IPS-20b (cell line): ENCODE data around the gene ARMC2.
A peak's percentile ranks its signal among the peaks of the same experiment; 100 is the strongest.

Experiments
- H3K27ac ChIP-seq: one replicate; pipeline ENCODE4 v1.5.1; 2013; ENCODE audit warnings: low read length
- H3K27me3 ChIP-seq: 2 replicates; pipeline ENCODE4 v1.6.1; 2013; ENCODE audit warnings: mild to moderate bottlenecking, low read length, inconsistent platforms; ENCODE audit not compliant: insufficient read depth
- H3K36me3 ChIP-seq: 2 replicates; pipeline ENCODE4 v1.6.1; 2013; ENCODE audit warnings: low read depth, mild to moderate bottlenecking, inconsistent platforms, low read length, moderate library complexity; ENCODE audit not compliant: insufficient read depth
- H3K4me1 ChIP-seq: 2 replicates; pipeline ENCODE4 v1.6.1; 2013; ENCODE audit warnings: mild to moderate bottlenecking, control low read depth, inconsistent platforms, low read length, moderate library complexity; ENCODE audit not compliant: insufficient read depth
- H3K4me3 ChIP-seq: 2 replicates; pipeline ENCODE4 v1.5.1; 2013; ENCODE audit warnings: mild to moderate bottlenecking, low read length, inconsistent platforms
- H3K9ac ChIP-seq: 2 replicates; pipeline ENCODE4 v1.6.1; 2013; ENCODE audit warnings: low read depth, mild to moderate bottlenecking, inconsistent platforms, low read length, moderate library complexity
- H3K9me3 ChIP-seq: 2 replicates; pipeline ENCODE4 v1.6.1; 2013; ENCODE audit warnings: mild to moderate bottlenecking, low read depth, low read length, inconsistent platforms; ENCODE audit not compliant: insufficient read depth

ARMC2 gene

DNA sequence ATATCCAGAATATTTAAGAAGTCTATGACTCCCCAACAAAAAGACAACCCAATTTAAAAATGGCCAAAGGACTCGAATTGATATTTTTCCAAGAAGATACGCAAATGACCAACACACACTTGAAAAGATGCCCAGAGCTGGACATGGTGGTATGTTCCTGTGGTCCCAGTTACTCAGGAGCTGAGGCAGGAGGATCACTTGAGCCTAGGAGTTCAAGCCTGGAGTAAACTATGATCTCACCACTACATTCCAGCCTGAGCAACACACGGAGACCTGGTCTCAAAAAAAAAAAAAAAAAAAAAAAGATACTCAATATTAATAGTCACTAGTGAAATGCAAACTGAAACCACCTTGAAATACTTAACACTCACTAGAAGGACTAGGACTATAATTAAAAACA lies 12.2 kb upstream of the ARMC2 start:
- Histone ChIP-seq H3K4me1 (peaks cover 9% of the 10 kb centered on the region; the same call in 1 of the 2 replicates), H3K27ac (no peak overlapping the region), H3K9me3 (no peaks in the 10 kb centered on the region), H3K9ac (no peak overlapping the region), H3K36me3 (no peaks in the 10 kb centered on the region), H3K27me3 (peaks cover 21% of the 10 kb centered on the region), H3K4me3 (no peak overlapping the region)

DNA sequence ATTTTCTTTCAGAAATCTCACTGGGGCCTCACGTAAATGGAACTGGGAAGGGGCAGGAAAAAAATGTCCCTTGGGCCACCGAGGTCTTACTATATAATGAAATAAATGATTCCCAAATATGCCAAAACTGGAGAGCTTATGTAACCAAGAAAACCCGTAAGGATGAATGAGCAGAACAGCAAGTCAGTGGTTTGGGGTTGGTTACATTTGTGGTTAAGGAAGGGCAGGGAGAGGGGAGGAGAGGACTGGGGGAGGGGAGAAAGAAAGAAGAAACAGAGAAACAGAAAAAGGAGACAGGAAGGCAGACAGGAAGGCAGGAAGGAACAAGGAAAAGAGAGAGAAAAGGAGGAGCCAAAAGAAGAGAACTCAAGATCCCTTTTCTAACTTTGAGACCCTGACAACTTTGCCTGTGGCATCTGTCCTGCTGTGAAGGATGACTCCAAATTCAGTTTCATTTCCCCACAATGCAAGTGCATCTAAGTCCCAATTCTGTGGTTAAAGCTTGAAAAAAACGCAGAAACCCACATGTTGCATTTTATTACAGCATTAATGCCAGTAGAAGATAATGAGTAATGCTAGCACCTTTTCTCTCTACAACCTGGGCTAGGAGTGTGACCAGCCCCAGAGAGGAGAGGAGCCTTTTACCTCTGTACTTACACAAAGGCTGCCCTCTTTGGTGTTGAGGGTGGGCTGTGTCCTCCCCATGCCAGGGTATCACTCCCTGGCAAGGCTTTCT lies 10.8 kb upstream of the ARMC2 start:
- H3K36me3 ChIP-seq = no peaks in the 10 kb centered on the region
- no peak overlapping the region for H3K27ac ChIP-seq
- peak overlapping the region; percentile 52; the same call in 1 of the 2 replicates for H3K9ac ChIP-seq
- H3K9me3 ChIP-seq = no peaks in the 10 kb centered on the region
- peak overlapping the region; percentile 67; the same call in 1 of the 2 replicates for H3K4me3 ChIP-seq
- peaks cover 9% of the 10 kb centered on the region; the same call in 1 of the 2 replicates for H3K4me1 ChIP-seq
- H3K27me3 ChIP-seq = peaks cover 21% of the 10 kb centered on the region

GRCh38 chr6:108838101-108838717 lies 10.0 kb upstream of the ARMC2 start:
- Histone ChIP-seq H3K36me3 (no peaks in the 10 kb centered on the region), H3K27me3 (peaks cover 21% of the 10 kb centered on the region), H3K9me3 (no peaks in the 10 kb centered on the region), H3K9ac (peak overlapping the region; percentile 52; the same call in 1 of the 2 replicates), H3K4me3 (peak overlapping the region; percentile 67), H3K4me1 (peaks cover 9% of the 10 kb centered on the region; the same call in 1 of the 2 replicates), H3K27ac (no peak overlapping the region)

DNA sequence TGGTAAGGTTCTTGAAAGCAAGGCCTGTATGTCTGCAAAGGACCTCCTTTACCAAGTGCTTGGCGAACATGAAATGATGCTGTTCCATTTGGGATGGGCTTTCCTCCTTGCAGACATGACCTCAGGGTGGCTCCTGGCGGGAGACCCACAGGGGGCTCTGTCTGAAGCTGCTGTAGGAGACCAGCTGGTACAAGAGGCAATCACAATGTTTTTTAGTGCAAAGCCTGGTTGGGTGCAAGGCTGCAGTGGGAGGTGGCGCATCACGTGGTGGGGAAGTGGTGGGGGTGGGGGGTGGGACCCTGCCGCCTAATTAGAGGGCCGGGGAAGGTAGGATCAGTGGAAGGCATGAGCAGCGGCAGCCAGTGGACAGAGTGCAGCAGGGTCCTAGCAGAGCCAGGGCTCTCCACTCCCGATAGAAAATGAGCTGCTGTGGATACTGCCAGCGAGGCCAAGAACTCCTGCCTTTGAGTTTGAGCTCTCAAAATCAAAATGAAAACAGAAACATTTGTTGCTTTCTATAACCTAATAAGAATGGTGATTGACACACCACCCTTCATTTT lies 9.1 kb upstream of the ARMC2 start:
- Histone ChIP-seq H3K27me3 (peaks cover 21% of the 10 kb centered on the region), H3K27ac (no peak overlapping the region), H3K4me3 (peak overlapping the region; percentile 67), H3K36me3 (no peaks in the 10 kb centered on the region), H3K4me1 (peaks cover 9% of the 10 kb centered on the region; the same call in 1 of the 2 replicates), H3K9me3 (no peaks in the 10 kb centered on the region), H3K9ac (no peak overlapping the region; the same call in 1 of the 2 replicates)

- peaks cover 21% of the 10 kb centered on the region for H3K27me3 ChIP-seq
- no peak overlapping the region for H3K27ac ChIP-seq
- no peaks in the 10 kb centered on the region for H3K36me3 ChIP-seq
- H3K4me1 ChIP-seq = peaks cover 9% of the 10 kb centered on the region; the same call in 1 of the 2 replicates
- H3K9me3 ChIP-seq = no peaks in the 10 kb centered on the region
- no peak overlapping the region for H3K4me3 ChIP-seq
- H3K9ac ChIP-seq = no peak overlapping the region
Measured at GRCh38 chr6:108840919-108841318, 7.3 kb upstream of the ARMC2 start.

DNA sequence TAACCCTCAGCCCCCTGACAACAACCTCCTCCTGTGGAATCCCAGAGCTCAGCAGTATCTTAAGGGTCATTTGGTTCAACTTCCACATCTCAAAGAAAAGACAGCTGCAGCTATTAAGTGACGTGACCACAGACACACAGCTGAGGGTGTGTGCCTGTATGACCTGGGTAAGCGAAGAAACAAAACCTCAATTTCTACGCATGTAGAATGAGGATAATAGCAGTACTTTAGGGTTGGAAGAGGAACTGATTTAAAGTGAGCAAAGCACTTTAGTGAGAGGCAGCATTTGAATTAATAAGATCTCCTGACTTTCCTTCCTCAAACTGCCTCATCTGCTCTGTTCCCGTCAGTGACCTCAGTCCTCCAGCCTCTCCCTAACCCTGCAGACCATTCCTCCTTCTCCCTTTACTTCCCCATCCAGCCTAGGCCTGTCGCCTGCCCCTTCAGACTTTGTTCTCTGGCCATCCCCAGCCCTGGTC lies 6.8 kb upstream of the ARMC2 start:
- Histone ChIP-seq H3K9ac (no peak overlapping the region), H3K27me3 (peaks cover 21% of the 10 kb centered on the region), H3K4me1 (peaks cover 9% of the 10 kb centered on the region; the same call in 1 of the 2 replicates), H3K36me3 (no peaks in the 10 kb centered on the region), H3K27ac (no peak overlapping the region), H3K4me3 (no peak overlapping the region), H3K9me3 (no peaks in the 10 kb centered on the region)

GRCh38 chr6:108844135-108844534 lies 4.1 kb upstream of the ARMC2 start:
- no peaks in the 10 kb centered on the region for H3K9me3 ChIP-seq
- H3K4me1 ChIP-seq = peaks cover 7% of the 10 kb centered on the region; the same call in 1 of the 2 replicates
- H3K27me3 ChIP-seq = no peaks in the 10 kb centered on the region; the same call in 1 of the 2 replicates
- no peak overlapping the region for H3K4me3 ChIP-seq
- no peak overlapping the region for H3K9ac ChIP-seq
- no peaks in the 10 kb centered on the region for H3K36me3 ChIP-seq
- no peak overlapping the region for H3K27ac ChIP-seq

GRCh38 chr6:108845145-108845544 lies 3.1 kb upstream of the ARMC2 start:
- H3K9ac ChIP-seq = no peak overlapping the region
- no peaks in the 10 kb centered on the region for H3K9me3 ChIP-seq
- H3K27me3 ChIP-seq = no peaks in the 10 kb centered on the region
- no peak overlapping the region for H3K4me3 ChIP-seq
- H3K4me1 ChIP-seq = peaks cover 7% of the 10 kb centered on the region; the same call in 1 of the 2 replicates
- no peaks in the 10 kb centered on the region for H3K36me3 ChIP-seq
- H3K27ac ChIP-seq = no peak overlapping the region

- Histone ChIP-seq H3K27ac (no peak overlapping the region), H3K9ac (no peak overlapping the region), H3K9me3 (no peaks in the 10 kb centered on the region), H3K4me3 (no peak overlapping the region), H3K27me3 (no peaks in the 10 kb centered on the region), H3K4me1 (peaks cover 7% of the 10 kb centered on the region; the same call in 1 of the 2 replicates), H3K36me3 (no peaks in the 10 kb centered on the region)
Measured at GRCh38 chr6:108846101-108846500, 2.1 kb upstream of the ARMC2 start.

DNA sequence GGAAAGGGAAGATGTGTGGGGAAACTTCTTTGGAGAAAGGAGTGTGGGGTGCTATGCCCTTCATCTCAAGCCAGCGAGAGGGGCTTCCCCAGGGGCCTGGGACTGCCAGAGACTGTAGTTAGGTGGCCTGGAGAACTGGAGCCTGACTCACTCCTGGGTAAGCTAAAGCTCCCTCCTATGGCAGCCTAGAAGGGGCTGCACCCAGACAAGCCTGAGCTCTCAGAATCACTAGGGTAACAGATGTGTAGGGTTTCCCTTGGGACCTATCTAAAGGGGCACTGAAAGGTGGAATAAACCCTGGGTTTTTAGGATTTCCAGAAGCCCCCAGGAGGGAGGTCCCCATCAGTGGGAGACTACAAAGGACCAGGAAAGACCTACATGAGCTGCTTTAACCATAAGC lies 1.6 kb upstream of the ARMC2 start:
- no peak overlapping the region for H3K4me3 ChIP-seq
- H3K4me1 ChIP-seq = peaks cover 7% of the 10 kb centered on the region; the same call in 1 of the 2 replicates
- no peaks in the 10 kb centered on the region for H3K9me3 ChIP-seq
- H3K36me3 ChIP-seq = no peaks in the 10 kb centered on the region
- H3K27ac ChIP-seq = no peak overlapping the region
- no peaks in the 10 kb centered on the region for H3K27me3 ChIP-seq
- H3K9ac ChIP-seq = no peak overlapping the region

DNA sequence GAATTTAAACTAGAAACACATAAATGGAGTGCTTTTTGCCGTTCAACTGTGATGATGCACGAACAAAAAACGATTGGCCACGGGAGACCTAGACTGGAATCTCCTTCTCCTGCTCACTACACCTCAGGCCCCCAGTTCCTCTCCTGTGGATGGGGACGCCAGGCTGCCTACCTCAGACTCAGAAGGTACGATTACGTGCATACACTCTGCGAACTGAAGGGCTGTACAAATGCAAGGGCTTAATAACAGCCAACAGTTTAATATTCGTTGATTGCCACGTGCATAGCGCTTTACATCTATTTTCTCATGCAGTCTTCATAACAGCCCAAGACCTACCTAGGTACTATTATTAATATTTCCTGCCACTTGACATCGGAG lies 495 bp upstream of the ARMC2 start:
- Histone ChIP-seq H3K27ac (peak overlapping the region; percentile 18), H3K9ac (peak overlapping the region; percentile 82), H3K27me3 (no peaks in the 10 kb centered on the region), H3K36me3 (no peaks in the 10 kb centered on the region), H3K4me1 (peaks cover 7% of the 10 kb centered on the region; the same call in 1 of the 2 replicates), H3K4me3 (peak overlapping the region; percentile 96), H3K9me3 (no peaks in the 10 kb centered on the region)
